HG02588 (cell line): Measurements from ENCODE around the gene HIVEP2.

Experiments
- ATAC-seq: cut with Tn5 transposase; IDR thresholded peaks from one replicate; pipeline ENCODE4 v1.9.1; 2021; ENCODE audit warnings: mild to moderate bottlenecking, moderate library complexity; ENCODE audit not compliant: unreplicated experiment

HIVEP2 gene

GRCh38 chr6:142716097-142716496 is 228.9 kb downstream of the HIVEP2 start:
- ATAC-seq: no peak

GRCh38 chr6:142714951-142715785 is 229.8 kb downstream of the HIVEP2 start:
- ATAC-seq: no peak

GRCh38 chr6:142713959-142714358 is 231.0 kb downstream of the HIVEP2 start:
- no peak for ATAC-seq

- no peak for ATAC-seq
These were observed 232.7 kb downstream of the HIVEP2 start for GRCh38 chr6:142712231-142712630.

- no peak for ATAC-seq
These were observed 236.3 kb downstream of the HIVEP2 start for GRCh38 chr6:142708651-142709050.

- ATAC-seq: no peak
These were observed 237.7 kb downstream of the HIVEP2 start for GRCh38 chr6:142707255-142707654.

GRCh38 chr6:142706210-142706609 is 238.8 kb downstream of the HIVEP2 start:
- ATAC-seq: no peak

GRCh38 chr6:142705054-142705453 is 239.9 kb downstream of the HIVEP2 start:
- ATAC-seq: no peak

- no peak for ATAC-seq
These were observed 242.2 kb downstream of the HIVEP2 start for GRCh38 chr6:142702501-142703460.
